RWPE2 (cell line): ENCODE results near the gene TAF9B.
"Not testable (repeated sequence)": the region's sequence is repeated elsewhere in the genome, so short reads cannot be mapped to it uniquely, and the experiment has no call there.

Experiments
- ATAC-seq: fragments of 200-7000 bp; cut with Tn5 transposase; 3 replicates; pipeline ENCODE4 v1.9.1; 2021; ENCODE audit warnings: low read depth
- DNase-seq: peaks from one replicate; pipeline ENCODE4 v3.0.0-alpha.2; 2020; ENCODE audit warnings: low spot score
- H3K27ac ChIP-seq: fragments of 450-650 bp; 2 replicates; pipeline ENCODE4 v1.5.1; 2017; ENCODE audit warnings: mild to moderate bottlenecking; ENCODE audit not compliant: poor library complexity, severe bottlenecking
- H3K27me3 ChIP-seq: fragments of 250-450 bp; sonication (Bioruptor Pico); 2 replicates; pipeline ENCODE4 v1.5.1; 2021; ENCODE audit warnings: mild to moderate bottlenecking, moderate library complexity; ENCODE audit not compliant: insufficient read depth, poor library complexity, severe bottlenecking
- H3K36me3 ChIP-seq: fragments of 250-450 bp; sonication (Bioruptor Pico); 2 replicates; pipeline ENCODE4 v1.5.1; 2020; ENCODE audit warnings: low read depth, mild to moderate bottlenecking, moderate library complexity
- H3K4me1 ChIP-seq: fragments of 250-450 bp; sonication (Bioruptor Pico); 2 replicates; pipeline ENCODE4 v1.5.1; 2021; ENCODE audit warnings: mild to moderate bottlenecking, moderate library complexity; ENCODE audit not compliant: insufficient read depth, poor library complexity, severe bottlenecking
- H3K4me3 ChIP-seq: fragments of 250-450 bp; sonication (Bioruptor Pico); 2 replicates; pipeline ENCODE4 v1.5.1; 2021; ENCODE audit warnings: mild to moderate bottlenecking, moderate library complexity; ENCODE audit not compliant: severe bottlenecking
- H3K9me3 ChIP-seq: fragments of 250-450 bp; sonication (Bioruptor Pico); 2 replicates; pipeline ENCODE4 v1.5.1; 2021; ENCODE audit warnings: mild to moderate bottlenecking, moderate library complexity; ENCODE audit not compliant: severe bottlenecking
- CTCF ChIP-seq: fragments of 450-650 bp; IDR thresholded peaks from one replicate; pipeline ENCODE4 v1.5.1; 2017; ENCODE audit warnings: mild to moderate bottlenecking, moderate library complexity; ENCODE audit not compliant: poor library complexity, severe bottlenecking

Gene TAF9B

GRCh38 chrX:78130396-78130795 lies 9.1 kb downstream of the TAF9B start:
- Histone ChIP-seq H3K9me3 (no peaks in the 10 kb centered on the region), H3K4me3 (no peak overlapping the region), H3K36me3 (peaks cover 63% of the 10 kb centered on the region), H3K27ac (no peak overlapping the region), H3K4me1 (no peaks in the 10 kb centered on the region), H3K27me3 (no peaks in the 10 kb centered on the region)
- TF ChIP-seq CTCF: no peak
- no peak for ATAC-seq
- no peak for DNase-seq

- Histone ChIP-seq H3K27ac (no peak overlapping the region), H3K9me3 (no peaks in the 10 kb centered on the region), H3K4me1 (no peaks in the 10 kb centered on the region), H3K4me3 (no peak overlapping the region), H3K27me3 (no peaks in the 10 kb centered on the region), H3K36me3 (peaks cover 69% of the 10 kb centered on the region)
- no peak for TF ChIP-seq CTCF
- no peak for DNase-seq
- no peak; the same call in 2 of the 3 replicates for ATAC-seq
Measured at GRCh38 chrX:78129714-78130113, 9.7 kb downstream of the TAF9B start.

GRCh38 chrX:78125781-78126180 lies 13.7 kb downstream of the TAF9B start:
- ATAC-seq, H3K9me3 ChIP-seq, H3K4me3 ChIP-seq, H3K4me1 ChIP-seq, H3K27ac ChIP-seq, DNase-seq, H3K27me3 ChIP-seq: not testable (repeated sequence)
- peaks cover 96% of the 10 kb centered on the region for H3K36me3 ChIP-seq

- Histone ChIP-seq H3K36me3 (peaks cover 96% of the 10 kb centered on the region), H3K27ac (no peak overlapping the region), H3K27me3 (no peaks in the 10 kb centered on the region), H3K4me1 (no peaks in the 10 kb centered on the region), H3K9me3 (no peaks in the 10 kb centered on the region), H3K4me3 (no peak overlapping the region)
- no peak for ATAC-seq
- no peak for TF ChIP-seq CTCF
- no peak for DNase-seq
Measured at GRCh38 chrX:78125148-78125547, 14.3 kb downstream of the TAF9B start.

GRCh38 chrX:78124307-78124706 lies 15.1 kb downstream of the TAF9B start:
- Histone ChIP-seq H3K36me3 (peaks cover 96% of the 10 kb centered on the region), H3K4me3 (no peak overlapping the region), H3K9me3 (no peaks in the 10 kb centered on the region), H3K4me1 (no peaks in the 10 kb centered on the region), H3K27me3 (no peaks in the 10 kb centered on the region), H3K27ac (no peak overlapping the region)
- no peak for TF ChIP-seq CTCF
- no peak for ATAC-seq
- DNase-seq: no peak
